Small intestine (tissue), 7 donors: ENCODE results near the gene WDR37. TPM values are rescaled to one million over a fixed set of nuclear protein-coding genes. Genes with fewer than 3 reads are reported as not detected.
A peak's percentile ranks its signal among the peaks of the same experiment; 100 is the strongest.

ENCODE experiments used
- DNase-seq, 2 donors: peaks; one replicate each; pipeline versions ENCODE4 v3.0.0 to v3.0.0-alpha.2; 2013
- FAIRE-seq: peaks from 2 replicates; lab custom pipeline; 2012; peaks lifted over from hg19 to GRCh38; lab: Jason Lieb, UNC
- H3K27ac ChIP-seq, 3 donors: one replicate each; pipeline ENCODE4 v1.5.1; 2013; ENCODE audit warnings: low read length in 2 of 3, mild to moderate bottlenecking in 2 of 3, control low read depth in 1 of 3, inconsistent platforms in 1 of 3, low read depth in 1 of 3, moderate library complexity in 1 of 3
- H3K27me3 ChIP-seq, 3 donors: one replicate each; pipeline ENCODE4 v1.6.1; 2013; ENCODE audit warnings: low read length in 3 of 3, inconsistent platforms in 1 of 3; ENCODE audit not compliant: control insufficient read depth in 3 of 3, insufficient read depth in 3 of 3
- H3K36me3 ChIP-seq, 3 donors: one replicate each; pipeline ENCODE4 v1.6.1; 2013; ENCODE audit warnings: low read length in 3 of 3, inconsistent platforms in 1 of 3, low read depth in 1 of 3, mild to moderate bottlenecking in 1 of 3, moderate library complexity in 1 of 3; ENCODE audit not compliant: control insufficient read depth in 3 of 3, insufficient read depth in 2 of 3
- H3K4me1 ChIP-seq, 3 donors: one replicate each; pipeline ENCODE4 v1.6.1; 2013; ENCODE audit warnings: low read length in 2 of 3, inconsistent platforms in 1 of 3, low read depth in 1 of 3, mild to moderate bottlenecking in 1 of 3, moderate library complexity in 1 of 3; ENCODE audit not compliant: control insufficient read depth in 3 of 3, insufficient read depth in 2 of 3
- H3K4me3 ChIP-seq, 3 donors: one replicate each; pipeline ENCODE4 v1.5.1; 2013; ENCODE audit warnings: low read length in 3 of 3, control low read depth in 1 of 3, inconsistent platforms in 1 of 3, low read depth in 1 of 3, mild to moderate bottlenecking in 1 of 3, moderate library complexity in 1 of 3
- H3K9me3 ChIP-seq, 2 donors: one replicate each; pipeline ENCODE4 v1.6.1; 2013; ENCODE audit warnings: low read depth in 1 of 2, low read length in 1 of 2; ENCODE audit not compliant: control insufficient read depth in 2 of 2, insufficient read depth in 1 of 2
- whole genome bisulfite sequencing, 3 donors: extraction: QIAGEN DNeasy Blood & Tissue Kit; methylation state at CpG; one replicate each; pipeline ENCODE4 v1.1.7; 2013; 5-methylcytosine and 5-hydroxymethylcytosine counted together
- polyA plus RNA-seq, 4 donors: library from polyadenylated mRNA; stranded (reverse) in 3 of 4; unstranded in 1 of 4; fragments of 200-250 nt in 3 of 4; fragments of 120-200 nt in 1 of 4; gene quantifications; one replicate each; pipeline versions ENCODE4 v1.2.1 to v1.2.3, GENCODE V29; 2013
- donor health status: healthy with polysubstance abuse.
- donor health status: control.
- donor health status: control.
- donor health status: Bipolar disorder and iron deficiency.
- donor health status: healthy.

Gene WDR37
- polyA plus RNA-seq, 4 donors = 6.8 to 14.8 (median 7.7) TPM

- FAIRE-seq (no peak), DNase-seq (no peak)
- no peak overlapping the region for H3K4me3 ChIP-seq
- peak overlapping the region in 2 of 3 donors; percentile 30 to 76 for H3K27ac ChIP-seq
- H3K4me1 ChIP-seq = peaks cover 0 to 4% (median 0%) of the 10 kb centered on the region in 3 donors
- H3K9me3 ChIP-seq = no peaks in the 10 kb centered on the region
- 58 to 76% (median 66%) methylated on average over 4 of the region's 4 CpGs for WGBS, 3 donors
- peaks cover 0 to 12% (median 7%) of the 10 kb centered on the region in 3 donors for H3K36me3 ChIP-seq
- no peaks in the 10 kb centered on the region for H3K27me3 ChIP-seq
These were observed 12.0 kb upstream of the WDR37 start for GRCh38 chr10:1044146-1044545.

GRCh38 chr10:1044964-1045363 lies 11.2 kb upstream of the WDR37 start:
- Histone ChIP-seq H3K36me3 (peaks cover 0 to 12% (median 5%) of the 10 kb centered on the region in 3 donors), H3K27me3 (no peaks in the 10 kb centered on the region), H3K4me1 (peaks cover 0 to 4% (median 0%) of the 10 kb centered on the region in 3 donors), H3K27ac (peak overlapping the region in 2 of 3 donors; percentile 27 to 30), H3K4me3 (no peak overlapping the region), H3K9me3 (no peaks in the 10 kb centered on the region)
- no peak for DNase-seq
- no peak for FAIRE-seq
- 53 to 71% (median 57%) methylated on average over 4 of the region's 4 CpGs for WGBS, 3 donors

- Histone ChIP-seq H3K27ac (no peak overlapping the region), H3K27me3 (no peaks in the 10 kb centered on the region), H3K36me3 (peaks cover 0 to 9% (median 3%) of the 10 kb centered on the region in 3 donors), H3K9me3 (no peaks in the 10 kb centered on the region), H3K4me1 (peaks cover 0 to 4% (median 0%) of the 10 kb centered on the region in 3 donors), H3K4me3 (no peak overlapping the region)
- FAIRE-seq = no peak
- WGBS, 3 donors = 78 to 86% (median 81%) methylated on average over 6 of the region's 6 CpGs
- DNase-seq = no peak
These were observed 10.8 kb upstream of the WDR37 start for GRCh38 chr10:1045415-1045814.

GRCh38 chr10:1047937-1048336 lies 8.2 kb upstream of the WDR37 start:
- peak in 1 of 2 donors; percentile 49 for DNase-seq
- 1 to 3% (median 2%) methylated on average over 15 of the region's 15 CpGs for WGBS, 3 donors

DNA sequence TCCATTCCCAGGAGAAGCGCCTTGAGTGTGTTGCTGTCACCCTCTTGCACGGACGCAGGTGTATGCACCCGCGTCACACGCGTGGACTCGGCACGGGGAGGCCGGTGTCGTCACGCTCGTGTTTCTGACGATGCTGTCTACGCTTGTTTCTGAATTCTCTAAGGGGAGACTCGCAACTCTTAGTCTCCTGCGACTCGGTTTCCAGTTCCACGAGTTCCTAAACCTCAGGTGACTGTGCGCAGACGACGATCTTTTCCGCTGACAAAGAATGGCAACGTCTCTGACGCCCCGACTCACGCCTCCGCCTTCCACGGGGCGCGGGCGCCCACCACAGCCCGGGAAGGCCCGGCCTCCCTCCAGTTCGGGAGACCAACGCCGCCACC lies 7.8 kb upstream of the WDR37 start:
- Histone ChIP-seq H3K27ac (peak overlapping the region; percentile 91 to 100 (median 100)), H3K27me3 (no peaks in the 10 kb centered on the region), H3K4me3 (peak overlapping the region; percentile 68 to 91 (median 85)), H3K9me3 (no peaks in the 10 kb centered on the region), H3K36me3 (peaks cover 0 to 14% (median 0%) of the 10 kb centered on the region in 3 donors), H3K4me1 (peaks cover 0 to 7% (median 0%) of the 10 kb centered on the region in 3 donors)
- WGBS, 3 donors = 0 to 1% (median 0%) methylated on average over 35 to 37 of the region's 37 CpGs
- FAIRE-seq (no peak), DNase-seq (peak; percentile 37 to 80)

More at GRCh38 chr10:1047937-1048336, 8.2 kb upstream of the WDR37 start:
- Histone ChIP-seq H3K9me3 (no peaks in the 10 kb centered on the region), H3K27me3 (no peaks in the 10 kb centered on the region), H3K4me1 (peaks cover 0 to 7% (median 0%) of the 10 kb centered on the region in 3 donors), H3K27ac (peak overlapping the region; percentile 91 to 100 (median 100)), H3K4me3 (peak overlapping the region; percentile 68 to 91 (median 85)), H3K36me3 (peaks cover 0 to 12% (median 0%) of the 10 kb centered on the region in 3 donors)
- FAIRE-seq = no peak

GRCh38 chr10:1048732-1049424 lies 7.3 kb upstream of the WDR37 start, which contains the start of gene IDI1:
Gene IDI1, minus strand, starts transcription at chr10:1049119. Its CDS starts 116 bp downstream, at chr10:1049003.
- 0 to 1% (median 0%) methylated on average over 62 to 83 of the region's 83 CpGs for WGBS, 3 donors
- FAIRE-seq = no peak
- Histone ChIP-seq H3K36me3 (peaks cover 0 to 15% (median 0%) of the 10 kb centered on the region in 3 donors), H3K4me1 (peaks cover under 1 to 7% (median 2%) of the 10 kb centered on the region in 3 donors), H3K27me3 (no peaks in the 10 kb centered on the region), H3K27ac (peak within 1 kb of the TSS; percentile 91 to 100 (median 100)), H3K9me3 (no peaks in the 10 kb centered on the region), H3K4me3 (peak within 1 kb of the TSS; percentile 68 to 91 (median 85))
- DNase-seq = peak; percentile 98

GRCh38 chr10:1049425-1049958 lies 6.7 kb upstream of the WDR37 start:
- Histone ChIP-seq H3K4me1 (peaks cover 3% of the 10 kb centered on the region in 3 donors), H3K4me3 (peak overlapping the region; percentile 68 to 91 (median 85)), H3K9me3 (no peaks in the 10 kb centered on the region), H3K27me3 (no peaks in the 10 kb centered on the region), H3K27ac (peak overlapping the region; percentile 91 to 100 (median 100)), H3K36me3 (peaks cover 0 to 15% (median 0%) of the 10 kb centered on the region in 3 donors)
- 0 to 1% (median 1%) methylated on average over 31 to 34 of the region's 34 CpGs for WGBS, 3 donors
- DNase-seq = no peak
- no peak for FAIRE-seq

DNA sequence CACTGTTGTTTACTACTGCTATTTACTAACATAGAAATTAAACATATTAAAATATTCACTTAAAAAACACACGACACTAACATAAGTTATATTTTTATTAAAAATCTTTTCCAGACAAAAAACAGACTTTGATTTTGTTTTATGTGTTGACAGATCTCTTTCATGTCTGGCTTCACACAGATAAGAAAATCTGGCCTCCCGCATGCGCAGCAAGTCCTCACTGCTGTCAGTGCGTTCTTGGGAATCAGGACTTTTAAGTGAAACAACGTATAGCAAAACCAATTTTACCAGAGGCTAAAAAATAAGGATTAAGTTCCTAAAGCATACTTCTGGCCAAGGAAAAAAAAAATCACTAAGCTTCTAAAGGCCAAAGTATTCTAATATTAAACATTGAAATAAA lies 6.0 kb upstream of the WDR37 start:
- peaks cover 0 to 15% (median 0%) of the 10 kb centered on the region in 3 donors for H3K36me3 ChIP-seq
- 7 to 26% (median 14%) methylated on average over 5 of the region's 5 CpGs for WGBS, 3 donors
- peaks cover 2 to 8% (median 6%) of the 10 kb centered on the region in 3 donors for H3K4me1 ChIP-seq
- peak overlapping the region; percentile 81 to 100 (median 100) for H3K27ac ChIP-seq
- peak overlapping the region; percentile 68 to 91 (median 85) for H3K4me3 ChIP-seq
- H3K9me3 ChIP-seq = no peaks in the 10 kb centered on the region
- H3K27me3 ChIP-seq = no peaks in the 10 kb centered on the region
- FAIRE-seq = no peak
- peak; percentile 56 to 58 for DNase-seq
